H1 (cell line): ENCODE results near the gene TRABD2B.

Experiments
- CREB1 ChIP-seq: IDR thresholded peaks from 2 replicates; pipeline ENCODE4 v1.6.1; 2012; ENCODE audit warnings: inconsistent platforms
- GTF2F1 ChIP-seq: IDR thresholded peaks from 2 replicates; pipeline ENCODE4 v1.6.1; 2012; ENCODE audit warnings: low read depth, low read length, improper control_type of control experiment, borderline replicate concordance
- TF ChIP-seq, protein P1 (sequence below), 3 experiments: IDR thresholded peaks; 1 replicate in 2 of 3; 2 replicates in 1 of 3; pipeline versions ENCODE4 v1.5.1 to v1.6.1; 2011; ENCODE audit warnings: low read length in 3 of 3, mild to moderate bottlenecking in 3 of 3, inconsistent platforms in 2 of 3, low read depth in 1 of 3, moderate library complexity in 1 of 3; ENCODE audit not compliant: insufficient read depth in 1 of 3; ENCODE audit errors: control extremely low read depth in 1 of 3

DNA sequence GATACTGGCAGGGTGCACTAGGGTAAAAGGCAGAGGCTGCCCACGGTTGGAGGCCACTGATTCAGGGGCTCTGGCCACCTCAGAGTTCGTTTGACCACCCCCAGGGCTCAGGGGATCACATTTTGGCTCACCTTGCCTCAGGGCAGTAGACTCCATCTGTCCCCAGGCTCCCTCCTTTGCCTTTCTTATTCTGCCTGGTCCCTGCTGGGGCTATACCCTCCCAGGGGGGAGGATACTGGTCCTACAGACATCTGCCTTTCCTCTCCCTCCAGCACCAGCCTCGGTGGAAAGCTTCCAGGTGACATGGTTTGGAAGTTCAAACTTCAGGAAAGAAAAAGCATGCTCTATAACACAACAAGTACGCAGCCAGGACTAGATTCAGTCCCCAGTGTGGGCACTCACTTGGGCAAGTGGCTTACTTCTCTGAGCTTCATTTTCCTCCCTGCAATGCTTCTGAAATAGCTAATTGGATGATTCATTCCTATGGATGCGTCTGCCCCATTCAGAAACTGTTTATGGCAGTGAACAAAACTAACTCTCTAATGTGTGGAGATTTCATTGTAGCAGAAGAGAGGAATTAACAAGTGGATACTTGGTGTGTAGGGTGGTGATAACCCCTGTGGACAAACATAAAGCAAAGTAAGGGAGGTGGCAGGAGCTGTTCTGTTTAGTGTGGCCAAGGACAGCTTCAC lies 154.8 kb downstream of the TRABD2B start:
- TF ChIP-seq, protein P1, sequence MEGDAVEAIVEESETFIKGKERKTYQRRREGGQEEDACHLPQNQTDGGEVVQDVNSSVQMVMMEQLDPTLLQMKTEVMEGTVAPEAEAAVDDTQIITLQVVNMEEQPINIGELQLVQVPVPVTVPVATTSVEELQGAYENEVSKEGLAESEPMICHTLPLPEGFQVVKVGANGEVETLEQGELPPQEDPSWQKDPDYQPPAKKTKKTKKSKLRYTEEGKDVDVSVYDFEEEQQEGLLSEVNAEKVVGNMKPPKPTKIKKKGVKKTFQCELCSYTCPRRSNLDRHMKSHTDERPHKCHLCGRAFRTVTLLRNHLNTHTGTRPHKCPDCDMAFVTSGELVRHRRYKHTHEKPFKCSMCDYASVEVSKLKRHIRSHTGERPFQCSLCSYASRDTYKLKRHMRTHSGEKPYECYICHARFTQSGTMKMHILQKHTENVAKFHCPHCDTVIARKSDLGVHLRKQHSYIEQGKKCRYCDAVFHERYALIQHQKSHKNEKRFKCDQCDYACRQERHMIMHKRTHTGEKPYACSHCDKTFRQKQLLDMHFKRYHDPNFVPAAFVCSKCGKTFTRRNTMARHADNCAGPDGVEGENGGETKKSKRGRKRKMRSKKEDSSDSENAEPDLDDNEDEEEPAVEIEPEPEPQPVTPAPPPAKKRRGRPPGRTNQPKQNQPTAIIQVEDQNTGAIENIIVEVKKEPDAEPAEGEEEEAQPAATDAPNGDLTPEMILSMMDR (IDR thresholded peaks at IDR 0.05; ENCODE audit: control extremely low read depth in 1 of 3, insufficient read depth in 1 of 3, low read depth in 1 of 3, low read length in 3 of 3) = no peak
- no peak for TF ChIP-seq CREB1
- no peak for TF ChIP-seq GTF2F1
